CD4-positive, alpha-beta T cell (primary cell): ENCODE measurements around the gene JAM2. TPM values are rescaled to one million over a fixed set of nuclear protein-coding genes. Genes with fewer than 3 reads are reported as not detected.

Source experiments
- ATAC-seq: fragments of 200-7000 bp; cut with Tn5 transposase; one replicate; pipeline ENCODE4 v1.10.0; 2022; ENCODE audit warnings: mild to moderate bottlenecking; ENCODE audit not compliant: poor library complexity
- CTCF ChIA-PET: fragments of 350-600 bp; sonication (Branson Sonifier 250); formaldehyde crosslinking; loops from one replicate; lab custom pipeline; 2021; ENCODE audit warnings: antibody characterized with exemption, inconsistent platforms; lab: Charles Lee
- POLR2A ChIA-PET: fragments of 350-600 bp; sonication (Branson Sonifier 250); formaldehyde crosslinking; loops from one replicate; lab custom pipeline; 2021; ENCODE audit warnings: antibody characterized with exemption, inconsistent platforms; lab: Charles Lee
- DNase-seq, 14 experiments: peaks; one replicate each; pipeline ENCODE4 v3.0.0-alpha.2; 2013 to 2020; ENCODE audit warnings: mixed read lengths in 2 of 14
- H3K27ac ChIP-seq, 2 donors: one replicate each; pipeline versions ENCODE4 v1.5.1 to v1.7.0; 2013; ENCODE audit warnings: low read length in 2 of 2, low read depth in 1 of 2, mild to moderate bottlenecking in 1 of 2
- H3K27me3 ChIP-seq, 2 experiments: 1 replicate in 1 of 2; 2 replicates in 1 of 2; pipeline versions ENCODE4 v1.6.1 to v1.7.0; 2013; ENCODE audit warnings: low read length in 2 of 2, control low read depth in 1 of 2, mild to moderate bottlenecking in 1 of 2, moderate library complexity in 1 of 2; ENCODE audit not compliant: insufficient read depth in 2 of 2, control insufficient read depth in 1 of 2
- H3K36me3 ChIP-seq: one replicate; pipeline ENCODE4 v1.6.1; 2013; ENCODE audit warnings: low read length, control low read depth; ENCODE audit not compliant: insufficient read depth
- H3K4me1 ChIP-seq: one replicate; pipeline ENCODE4 v1.6.1; 2013; ENCODE audit warnings: low read length, control low read depth; ENCODE audit not compliant: insufficient read depth
- H3K4me3 ChIP-seq: one replicate; pipeline ENCODE4 v1.5.1; 2013; ENCODE audit warnings: mild to moderate bottlenecking, low read length, moderate library complexity
- H3K9me3 ChIP-seq, 2 experiments: 1 replicate in 1 of 2; 2 replicates in 1 of 2; pipeline versions ENCODE4 v1.6.1 to v1.7.0; 2013; ENCODE audit warnings: low read length in 2 of 2, mild to moderate bottlenecking in 2 of 2, control low read depth in 1 of 2, moderate library complexity in 1 of 2; ENCODE audit not compliant: control insufficient read depth in 1 of 2, insufficient read depth in 1 of 2
- H3K27ac Mint-ChIP-seq: one replicate; pipeline ENCODE4 v1.8.0; 2020; ENCODE audit warnings: mixed read lengths
- H3K27me3 Mint-ChIP-seq: one replicate; pipeline ENCODE4 v1.8.0; 2021; ENCODE audit warnings: mixed read lengths
- H3K36me3 Mint-ChIP-seq: one replicate; pipeline ENCODE4 v1.8.0; 2021; ENCODE audit warnings: low read depth, mixed read lengths
- H3K4me1 Mint-ChIP-seq: one replicate; pipeline ENCODE4 v1.8.0; 2021; ENCODE audit warnings: low read depth, mixed read lengths
- H3K4me3 Mint-ChIP-seq: one replicate; pipeline ENCODE4 v1.8.0; 2020; ENCODE audit warnings: mild to moderate bottlenecking, mixed read lengths
- H3K9me3 Mint-ChIP-seq: one replicate; pipeline ENCODE4 v1.8.0; 2020; ENCODE audit warnings: mixed read lengths
- CTCF ChIP-seq: fragments of 200-600 bp; IDR thresholded peaks from one replicate; pipeline ENCODE4 v1.8.0; 2022; ENCODE audit warnings: antibody characterized with exemption, mild to moderate bottlenecking
- intact Hi-C, 2 experiments: fragments of 100-400 bp; cut with DNase I in 1 of 2; cut with micrococcal nuclease in 1 of 2; formaldehyde crosslinking; loops; one replicate each; pipeline versions ENCODE4 v1.15.1 to v1.9.0; 2023 to 2025; cut with DNase I, micrococcal nuclease
- total RNA-seq, 174 experiments: library from RNA in 2 of 174; stranded (reverse) in 2 of 174; gene quantifications; one replicate each; pipeline ENCODE4 v1.2.3 and lab custom pipeline; 2021 to 2026

JAM2 gene
- total RNA-seq, 2 experiments from 2014 or later: not detected

- no peak for TF ChIP-seq CTCF
- H3K9me3 ChIP-seq: no peaks in the 10 kb centered on the region
- ChIA-PET POLR2A (no interaction called here), CTCF (interaction anchor here (1.1 kb wide), 1 partner anchor 10 kb away, joined by 5 read pairs; no protein-coding TSS in a partner anchor)
- H3K27me3 ChIP-seq: no peaks in the 10 kb centered on the region
- no peaks in the 10 kb centered on the region for H3K27me3 Mint-ChIP-seq
- no peak for DNase-seq
- no peaks in the 10 kb centered on the region for H3K4me1 Mint-ChIP-seq
- no peak overlapping the region for H3K4me3 Mint-ChIP-seq
- peaks cover 18% of the 10 kb centered on the region for H3K36me3 Mint-ChIP-seq
- no peak for ATAC-seq
- no peaks in the 10 kb centered on the region for H3K9me3 Mint-ChIP-seq
- H3K36me3 ChIP-seq: peaks cover 10% of the 10 kb centered on the region
- no peaks in the 10 kb centered on the region for H3K4me1 ChIP-seq
- intact Hi-C loops: no loop called here
- H3K27ac Mint-ChIP-seq: no peak overlapping the region
- H3K27ac ChIP-seq: no peak overlapping the region
- H3K4me3 ChIP-seq: no peak overlapping the region
Observed at GRCh38 chr21:25717491-25718147, 78.6 kb downstream of the JAM2 start.

GRCh38 chr21:25721987-25722386 is 82.9 kb downstream of the JAM2 start:
- no peaks in the 10 kb centered on the region for H3K9me3 ChIP-seq
- Mint-ChIP-seq H3K27me3 (no peaks in the 10 kb centered on the region), H3K9me3 (no peaks in the 10 kb centered on the region), H3K4me3 (no peak overlapping the region), H3K4me1 (no peaks in the 10 kb centered on the region), H3K36me3 (peaks cover 59% of the 10 kb centered on the region), H3K27ac (no peak overlapping the region)
- no peaks in the 10 kb centered on the region for H3K27me3 ChIP-seq
- no peak overlapping the region for H3K4me3 ChIP-seq
- no peak overlapping the region for H3K27ac ChIP-seq
- DNase-seq: no peak
- no peak for ATAC-seq
- POLR2A ChIA-PET: interaction anchor here (1.6 kb wide), 1 partner anchor 13 kb away, joined by 6 read pairs; the partner anchor contains the start of genes ATP5PF and GABPA
- intact Hi-C loops: no loop called here
- no peaks in the 10 kb centered on the region for H3K4me1 ChIP-seq
- H3K36me3 ChIP-seq: peaks cover 43% of the 10 kb centered on the region
- CTCF ChIA-PET: interaction anchor here (0.7 kb wide), 1 partner anchor 826 kb away, joined by 3 read pairs; no protein-coding TSS in a partner anchor
- no peak for TF ChIP-seq CTCF

- Histone ChIP-seq H3K9me3 (no peaks in the 10 kb centered on the region), H3K27ac (no peak overlapping the region), H3K4me3 (no peak overlapping the region), H3K4me1 (no peaks in the 10 kb centered on the region), H3K36me3 (peaks cover 50% of the 10 kb centered on the region), H3K27me3 (no peaks in the 10 kb centered on the region)
- intact Hi-C loops: no loop called here
- no peak for TF ChIP-seq CTCF
- Mint-ChIP-seq H3K36me3 (peaks cover 65% of the 10 kb centered on the region), H3K4me3 (no peak overlapping the region), H3K9me3 (no peaks in the 10 kb centered on the region), H3K4me1 (no peaks in the 10 kb centered on the region), H3K27me3 (no peaks in the 10 kb centered on the region), H3K27ac (no peak overlapping the region)
- ChIA-PET POLR2A (no interaction called here), CTCF (no interaction called here)
- DNase-seq: peak in 2 of 14 experiments; percentile 11 to 22
- no peak for ATAC-seq
Observed at GRCh38 chr21:25722631-25723030, 83.6 kb downstream of the JAM2 start.
